ENCODE results near the gene ZBTB1.

- TF ChIP-seq EZH2 (IDR thresholded peaks at IDR 0.05; ENCODE audit: borderline replicate concordance, low read depth, low read length, severe bottlenecking) (no peak), CTCF (IDR thresholded peaks at IDR 0.05; ENCODE audit: extremely low read depth in 1 of 2, insufficient read depth in 1 of 2, low read depth in 1 of 2, low read length in 2 of 2) (no peak), POLR2A (IDR thresholded peaks at IDR 0.05; ENCODE audit: low read depth, low read length) (peak; percentile 84), POLR2AphosphoS5 (IDR thresholded peaks at IDR 0.05; ENCODE audit: insufficient read depth, low read depth, low read length) (peak; percentile 89), MYC (IDR thresholded peaks at IDR 0.05; ENCODE audit: low read depth, low read length) (no peak), MAX (IDR thresholded peaks at IDR 0.05; ENCODE audit: insufficient read depth, insufficient read length) (peak; percentile 82), JUN (IDR thresholded peaks at IDR 0.05; ENCODE audit: borderline replicate concordance, insufficient read depth, insufficient read length, low read depth) (no peak), GATA2 (IDR thresholded peaks at IDR 0.05; ENCODE audit: insufficient read depth, insufficient read length, low read depth, low read length) (no peak)
Observed at GRCh38 chr14:64503434-64504309, 898 bp upstream of the ZBTB1 start, which contains the start of gene ZBTB25.
